ENCODE results near the gene TTLL8. TPM values are rescaled to one million over a fixed set of nuclear protein-coding genes. Genes with fewer than 3 reads are reported as not detected.

TTLL8 gene
- total RNA-seq, 1 experiment from 2014 or later = not detected

DNA sequence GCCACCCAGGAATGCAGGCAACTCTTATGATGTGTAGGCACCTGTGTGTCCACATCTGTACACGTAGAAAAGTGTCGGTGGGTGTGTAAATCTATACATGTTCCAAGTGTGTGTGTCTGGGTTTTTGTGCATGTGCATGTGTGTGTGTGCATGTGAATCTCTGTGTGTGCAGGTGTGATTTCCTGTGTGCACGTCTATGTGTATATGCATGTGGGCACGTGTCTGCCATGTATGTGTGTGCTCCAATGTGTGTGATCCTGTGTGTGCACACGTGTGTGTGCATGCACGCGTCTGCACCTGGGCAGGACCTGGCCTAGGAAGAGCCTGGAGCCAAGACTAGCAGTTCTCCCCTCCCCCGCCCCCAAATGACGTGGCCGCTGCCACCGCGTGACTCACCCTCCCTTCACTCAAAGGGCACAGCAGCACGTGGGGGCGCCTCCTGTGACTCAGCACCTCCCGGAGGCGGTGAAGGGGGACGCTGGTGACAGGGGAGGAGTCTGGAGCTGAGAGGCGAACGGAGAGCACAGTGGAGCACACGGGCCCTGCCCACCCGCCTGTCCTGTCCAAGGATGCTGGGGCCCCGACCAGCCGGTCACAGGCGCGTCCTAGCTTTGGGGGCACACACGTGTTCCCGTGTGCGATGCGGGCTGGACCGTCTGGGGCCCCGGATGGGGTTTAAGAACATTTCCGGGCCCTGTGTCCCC is 87.4 kb downstream of the TTLL8 start:
- H3K27ac ChIP-seq = peak overlapping the region; percentile 12; the same call in 1 of the 2 replicates
- peak overlapping the region; percentile 32 for H3K4me3 ChIP-seq
- H3K27me3 ChIP-seq (replicated peaks) = no peaks in the 10 kb centered on the region
- peaks cover 18% of the 10 kb centered on the region for H3K4me1 ChIP-seq (replicated peaks)
- no peaks in the 10 kb centered on the region for H3K9me3 ChIP-seq (replicated peaks)
- peaks cover 9% of the 10 kb centered on the region for H3K36me3 ChIP-seq
- DNase-seq (ENCODE audit: low read depth in 1 of 2, low spot score in 2 of 2) = peak; percentile 96 to 99

DNA sequence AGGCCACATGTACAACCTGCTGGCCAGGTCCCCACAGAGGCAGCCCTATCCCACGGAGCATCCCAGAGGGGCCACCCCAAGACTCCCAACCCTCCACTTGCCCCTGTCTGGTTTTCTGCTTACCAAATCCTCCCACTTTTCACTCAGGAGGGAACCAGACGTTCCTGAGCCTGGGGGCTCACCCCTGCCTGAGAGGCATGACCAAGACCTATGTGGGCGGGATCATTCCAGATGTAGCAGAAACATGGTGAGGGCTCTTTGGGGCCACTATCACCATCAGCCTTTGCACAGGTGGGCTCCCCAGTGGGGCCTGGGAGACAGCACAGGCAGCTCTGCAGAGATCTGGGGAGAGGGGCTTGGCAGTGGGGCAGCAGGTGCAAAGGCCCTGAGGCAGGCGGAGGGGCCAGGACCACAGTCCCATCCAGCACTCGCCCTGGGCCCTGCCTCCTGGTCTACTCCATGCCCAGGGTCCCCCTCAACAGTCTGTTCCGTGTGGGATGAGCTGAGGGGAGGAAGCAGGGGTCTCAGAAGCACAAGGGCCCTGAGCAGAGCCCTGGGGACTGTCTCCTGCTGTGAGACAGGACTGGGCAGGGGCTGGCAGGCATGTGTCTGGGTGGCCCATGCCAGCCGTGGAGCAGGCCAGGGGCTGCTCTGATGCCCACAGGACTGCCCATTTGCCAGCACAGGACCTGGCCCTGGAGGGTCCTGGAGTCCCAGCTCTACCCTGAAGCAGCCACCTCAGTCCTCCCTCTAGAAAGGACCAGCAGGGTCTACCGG is 88.2 kb downstream of the TTLL8 start:
- no peak overlapping the region for H3K4me3 ChIP-seq
- H3K27ac ChIP-seq = no peak overlapping the region
- no peaks in the 10 kb centered on the region for H3K9me3 ChIP-seq (replicated peaks)
- peaks cover 18% of the 10 kb centered on the region for H3K4me1 ChIP-seq (replicated peaks)
- H3K36me3 ChIP-seq = peaks cover 16% of the 10 kb centered on the region
- no peaks in the 10 kb centered on the region for H3K27me3 ChIP-seq (replicated peaks)
- DNase-seq (ENCODE audit: low read depth in 1 of 2, low spot score in 2 of 2) = no peak

- H3K27me3 ChIP-seq (replicated peaks) = no peaks in the 10 kb centered on the region
- no peak for DNase-seq (ENCODE audit: low read depth in 1 of 2, low spot score in 2 of 2)
- H3K4me3 ChIP-seq = no peak overlapping the region
- peaks cover 25% of the 10 kb centered on the region for H3K36me3 ChIP-seq
- H3K9me3 ChIP-seq (replicated peaks) = no peaks in the 10 kb centered on the region
- no peak overlapping the region for H3K27ac ChIP-seq
- H3K4me1 ChIP-seq (replicated peaks) = peaks cover 18% of the 10 kb centered on the region
Observed at GRCh38 chr22:49968831-49969661, 89.1 kb downstream of the TTLL8 start.

Other genes starting within 250 kb of the TTLL8 start
- 25.1 and 28.2 TPM in 2 replicates for gene BRD1, start 230.4 kb downstream of the TTLL8 start, total RNA-seq (2014; rRNA removed; shearing (Covaris generic))
- gene ZBED4, start 204.5 kb downstream of the TTLL8 start, total RNA-seq (2014; rRNA removed; shearing (Covaris generic)) = 9.8 and 11.7 TPM in 2 replicates
- 10.6 and 19.6 TPM in 2 replicates for gene ALG12, start 139.9 kb downstream of the TTLL8 start, total RNA-seq (2014; rRNA removed; shearing (Covaris generic))
- gene CRELD2, start 139.7 kb downstream of the TTLL8 start, total RNA-seq (2014; rRNA removed; shearing (Covaris generic)) = 88.0 and 145 TPM in 2 replicates
- 53.0 and 55.8 TPM in 2 replicates for gene PIM3, start 97.5 kb downstream of the TTLL8 start, total RNA-seq (2014; rRNA removed; shearing (Covaris generic))
- gene IL17REL, start 45.5 kb downstream of the TTLL8 start, total RNA-seq (2014; rRNA removed; shearing (Covaris generic)) = not detected in 2 replicates
- gene MLC1, start 27.1 kb upstream of the TTLL8 start, total RNA-seq (2014; rRNA removed; shearing (Covaris generic)) = 0.03 and 0.38 TPM in 2 replicates
- 0.97 and 1.7 TPM in 2 replicates for gene MOV10L1, start 31.7 kb upstream of the TTLL8 start, total RNA-seq (2014; rRNA removed; shearing (Covaris generic))
- gene PANX2, start 112.4 kb upstream of the TTLL8 start, total RNA-seq (2014; rRNA removed; shearing (Covaris generic)) = 0.13 and 0.58 TPM in 2 replicates
- 27.0 and 29.1 TPM in 2 replicates for gene TRABD, start 127.6 kb upstream of the TTLL8 start, total RNA-seq (2014; rRNA removed; shearing (Covaris generic))
- gene SELENOO, start 142.7 kb upstream of the TTLL8 start, total RNA-seq (2014; rRNA removed; shearing (Covaris generic)) = 16.1 and 25.1 TPM in 2 replicates
- 17.4 and 25.0 TPM in 2 replicates for gene TUBGCP6, start 186.7 kb upstream of the TTLL8 start, total RNA-seq (2014; rRNA removed; shearing (Covaris generic))
- gene HDAC10, start 193.0 kb upstream of the TTLL8 start, total RNA-seq (2014; rRNA removed; shearing (Covaris generic)) = 15.4 and 30.4 TPM in 2 replicates
- 1.9 and 4.8 TPM in 2 replicates for gene MAPK12, start 203.4 kb upstream of the TTLL8 start, total RNA-seq (2014; rRNA removed; shearing (Covaris generic))
- 1.3 and 2.2 TPM in 2 replicates for gene MAPK11, start 212.1 kb upstream of the TTLL8 start, total RNA-seq (2014; rRNA removed; shearing (Covaris generic))
- gene PLXNB2, start 249.3 kb upstream of the TTLL8 start, total RNA-seq (2014; rRNA removed; shearing (Covaris generic)) = 45.9 and 61.7 TPM in 2 replicates